ENCODE results near the gene CSRP1. TPM values are rescaled to one million over a fixed set of nuclear protein-coding genes. Genes with fewer than 3 reads are reported as not detected.

The CSRP1 gene
- total and polyA plus RNA-seq, 2 of the 13 experiments (the other 11 are each of a cell fraction or from before 2014, with no cell fraction given), result 17.7 to 68.9 TPM

GRCh38 chr1:201461645-201462441, 45.1 kb downstream of the CSRP1 start (continued):
- TF ChIP-seq MAX (IDR thresholded peaks at IDR 0.05) (peak; percentile 40; the same call in 1 of the 2 replicates), UBTF (CRISPR knock-in tag; IDR thresholded peaks at IDR 0.05) (peak; percentile 29; the same call in 1 of the 2 replicates), FOXO4 (CRISPR knock-in tag; conservative IDR thresholded peaks at IDR 0.05) (no peak), ZNF547 (CRISPR knock-in tag; IDR thresholded peaks at IDR 0.05) (no peak), ZNF580 (CRISPR knock-in tag; IDR thresholded peaks at IDR 0.05; ENCODE audit: borderline replicate concordance, low read depth) (no peak), ZBTB21 (CRISPR knock-in tag; IDR thresholded peaks at IDR 0.05) (no peak), ZNF292 (CRISPR knock-in tag; IDR thresholded peaks at IDR 0.05; ENCODE audit: borderline replicate concordance, low read depth) (no peak), RELA (CRISPR knock-in tag; IDR thresholded peaks at IDR 0.05) (no peak), NFE2L1 (CRISPR knock-in tag; IDR thresholded peaks at IDR 0.05; ENCODE audit: borderline replicate concordance) (no peak), ZNF253 (CRISPR knock-in tag; IDR thresholded peaks at IDR 0.05; ENCODE audit: borderline replicate concordance) (no peak), SMAD9 (CRISPR knock-in tag; IDR thresholded peaks at IDR 0.05) (no peak), RFXAP (CRISPR knock-in tag; IDR thresholded peaks at IDR 0.05; ENCODE audit: borderline replicate concordance) (0 out of 2 replicates have a peak, but pooled peaks have one; percentile 36), ZNF335 (CRISPR knock-in tag; IDR thresholded peaks at IDR 0.05) (no peak), ZNF142 (CRISPR knock-in tag; IDR thresholded peaks at IDR 0.05) (0 out of 2 replicates have a peak, but pooled peaks have one; percentile 40), NR0B2 (CRISPR knock-in tag; IDR thresholded peaks at IDR 0.05) (no peak), HDAC2 (CRISPR knock-in tag; IDR thresholded peaks at IDR 0.05) (no peak), ZNF678 (CRISPR knock-in tag; IDR thresholded peaks at IDR 0.05) (no peak), FOXP1 (IDR thresholded peaks at IDR 0.05) (no peak), FOXP1 (CRISPR knock-in tag; IDR thresholded peaks at IDR 0.05) (no peak)
